ENCODE results near the gene PCNA. TPM values are rescaled to one million over a fixed set of nuclear protein-coding genes. Genes with fewer than 3 reads are reported as not detected.

The PCNA gene
- total and polyA plus RNA-seq, 7 experiments from 2014 or later = 21.6 to 392 (median 40.9) TPM

GRCh38 chr20:5159928-5160327 is 40.2 kb upstream of the PCNA start:
- Mint-ChIP-seq H3K4me1 (peaks cover 26 to 74% (median 64%) of the 10 kb centered on the region in 7 donors), H3K27ac (peak overlapping the region in 1 of 9 donors; percentile 32)
- H3K27ac ChIP-seq (ENCODE audit: low read depth, low read length) = no peak overlapping the region

DNA sequence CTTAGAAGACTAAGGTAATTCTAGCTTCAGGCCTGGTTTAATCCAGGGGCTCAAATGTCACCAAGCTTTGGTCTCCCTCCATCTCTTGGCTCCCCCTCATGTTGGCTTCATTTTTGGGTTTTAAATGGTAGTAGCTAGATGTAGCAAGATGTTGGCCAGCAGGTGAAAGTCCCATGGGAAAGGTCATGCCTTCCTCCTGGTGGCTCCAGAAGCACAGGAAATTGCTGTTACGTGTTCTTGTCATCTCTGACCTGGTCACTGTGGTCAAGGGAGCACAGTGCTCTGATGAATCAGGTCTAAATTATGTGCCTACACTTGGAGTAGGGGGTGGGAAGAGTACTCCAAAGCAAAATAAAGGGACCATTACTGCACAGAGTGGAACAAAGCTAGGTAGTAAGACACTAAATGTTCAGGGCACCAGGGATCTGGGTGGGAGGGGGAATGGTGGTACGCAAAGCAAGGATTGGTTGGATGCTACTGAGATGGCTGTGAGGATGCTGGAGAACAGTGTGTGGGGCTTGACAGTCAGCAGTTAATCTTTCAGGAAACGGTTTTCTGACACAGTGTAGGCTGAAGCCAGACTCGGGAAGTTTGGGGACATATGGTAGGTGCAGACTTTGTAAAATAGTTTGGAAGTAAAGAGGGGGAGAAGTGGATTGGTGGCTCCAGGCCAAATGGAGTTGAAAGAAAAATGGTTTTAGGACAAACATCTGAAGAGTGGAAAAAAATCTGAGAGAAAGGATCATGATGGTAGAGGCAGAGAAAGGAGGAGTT is 37.1 kb upstream of the PCNA start:
- H3K4me1 Mint-ChIP-seq = peaks cover 42 to 84% (median 70%) of the 10 kb centered on the region in 7 donors

More at GRCh38 chr20:5159928-5160327, 40.2 kb upstream of the PCNA start:
- intact Hi-C loops (cut with micrococcal nuclease) = no loop called here
- no peaks in the 10 kb centered on the region for H3K27me3 Mint-ChIP-seq
- no peak overlapping the region for H3K4me3 Mint-ChIP-seq
- no peak overlapping the region for H3K4me3 ChIP-seq (ENCODE audit: low read length)
- no peak for DNase-seq
- no peaks in the 10 kb centered on the region for H3K9me3 ChIP-seq (ENCODE audit: control insufficient read depth in 2 of 3, low read length in 3 of 3)
- peaks cover 3 to 20% of the 10 kb centered on the region in 2 donors for H3K4me1 ChIP-seq (ENCODE audit: control insufficient read depth in 2 of 2, insufficient read depth in 2 of 2, low read length in 2 of 2)
- ATAC-seq = no peak
- peaks cover 0 to 3% (median 0%) of the 10 kb centered on the region in 11 donors for H3K9me3 Mint-ChIP-seq
- no peaks in the 10 kb centered on the region for H3K36me3 ChIP-seq (ENCODE audit: control insufficient read depth in 2 of 3, insufficient read depth in 3 of 3, low read length in 3 of 3)
- ChIA-PET CTCF (no interaction called here), POLR2A (no interaction called here)
- H3K36me3 Mint-ChIP-seq = peaks cover 0 to 19% (median 8%) of the 10 kb centered on the region in 5 donors
- H3K27me3 ChIP-seq (ENCODE audit: control insufficient read depth in 2 of 2, insufficient read depth in 2 of 2, low read length in 2 of 2) = no peaks in the 10 kb centered on the region

DNA sequence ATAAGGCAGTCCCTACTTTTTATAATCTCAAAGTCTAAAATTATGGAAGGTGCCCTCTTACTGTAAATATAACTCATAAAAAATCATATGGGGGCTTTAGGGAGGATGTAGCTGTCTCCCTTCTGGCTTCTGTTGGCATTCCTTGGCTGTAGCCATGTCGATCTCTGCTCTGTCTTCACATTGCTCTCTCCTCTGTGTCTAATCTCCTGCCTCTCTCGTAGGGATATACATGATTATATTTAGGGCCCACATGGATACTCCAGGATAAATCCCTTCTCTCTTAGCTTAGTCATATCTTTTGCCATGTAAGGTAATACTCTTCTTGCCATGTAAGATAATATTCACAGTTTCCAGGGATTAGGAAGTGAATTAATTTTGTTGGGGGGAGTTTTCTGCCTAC is 35.6 kb upstream of the PCNA start:
- H3K36me3 ChIP-seq (ENCODE audit: control insufficient read depth in 2 of 3, insufficient read depth in 3 of 3, low read length in 3 of 3) = no peaks in the 10 kb centered on the region
- Mint-ChIP-seq H3K27ac (peak overlapping the region in 2 of 9 donors; percentile 1 to 60), H3K4me3 (peak overlapping the region in 1 of 10 donors; percentile 1), H3K4me1 (peaks cover 41 to 78% (median 63%) of the 10 kb centered on the region in 7 donors), H3K9me3 (peaks cover 0 to 3% (median 0%) of the 10 kb centered on the region in 11 donors), H3K36me3 (peaks cover 0 to 27% (median 11%) of the 10 kb centered on the region in 5 donors), H3K27me3 (no peaks in the 10 kb centered on the region)
- CTCF ChIA-PET = no interaction called here
- H3K9me3 ChIP-seq (ENCODE audit: control insufficient read depth in 2 of 3, low read length in 3 of 3) = no peaks in the 10 kb centered on the region
- H3K27me3 ChIP-seq (ENCODE audit: control insufficient read depth in 2 of 2, insufficient read depth in 2 of 2, low read length in 2 of 2) = no peaks in the 10 kb centered on the region
- ATAC-seq (no peak), DNase-seq (no peak)
- POLR2A ChIA-PET = interaction anchor here (1.0 kb wide), 1 partner anchor 11 kb away, joined by 3 read pairs; no protein-coding TSS in a partner anchor
- intact Hi-C loops (cut with micrococcal nuclease) = no loop called here
- H3K27ac ChIP-seq (ENCODE audit: low read depth, low read length) = no peak overlapping the region
- peaks cover 7 to 20% of the 10 kb centered on the region in 2 donors for H3K4me1 ChIP-seq (ENCODE audit: control insufficient read depth in 2 of 2, insufficient read depth in 2 of 2, low read length in 2 of 2)
- H3K4me3 ChIP-seq (ENCODE audit: low read length) = no peak overlapping the region

More for the DNA sequence above, 37.1 kb upstream of the PCNA start:
- Histone ChIP-seq H3K4me3 (ENCODE audit: low read length) (no peak overlapping the region), H3K27me3 (ENCODE audit: control insufficient read depth in 2 of 2, insufficient read depth in 2 of 2, low read length in 2 of 2) (no peaks in the 10 kb centered on the region), H3K9me3 (ENCODE audit: control insufficient read depth in 2 of 3, low read length in 3 of 3) (no peaks in the 10 kb centered on the region), H3K27ac (ENCODE audit: low read depth, low read length) (no peak overlapping the region), H3K4me1 (ENCODE audit: control insufficient read depth in 2 of 2, insufficient read depth in 2 of 2, low read length in 2 of 2) (peaks cover 7 to 20% of the 10 kb centered on the region in 2 donors), H3K36me3 (ENCODE audit: control insufficient read depth in 2 of 3, insufficient read depth in 3 of 3, low read length in 3 of 3) (no peaks in the 10 kb centered on the region)
- DNase-seq (no peak), ATAC-seq (no peak)
- POLR2A ChIA-PET = no interaction called here
- intact Hi-C loops (cut with micrococcal nuclease) = no loop called here
- Mint-ChIP-seq H3K36me3 (peaks cover 0 to 26% (median 13%) of the 10 kb centered on the region in 5 donors), H3K9me3 (peaks cover 0 to 3% (median 0%) of the 10 kb centered on the region in 11 donors), H3K27ac (peak overlapping the region in 5 of 9 donors; percentile 0 to 78 (median 52)), H3K4me3 (peak overlapping the region in 3 of 10 donors; percentile 12 to 45 (median 20)), H3K27me3 (no peaks in the 10 kb centered on the region)
- CTCF ChIA-PET = no interaction called here

DNA sequence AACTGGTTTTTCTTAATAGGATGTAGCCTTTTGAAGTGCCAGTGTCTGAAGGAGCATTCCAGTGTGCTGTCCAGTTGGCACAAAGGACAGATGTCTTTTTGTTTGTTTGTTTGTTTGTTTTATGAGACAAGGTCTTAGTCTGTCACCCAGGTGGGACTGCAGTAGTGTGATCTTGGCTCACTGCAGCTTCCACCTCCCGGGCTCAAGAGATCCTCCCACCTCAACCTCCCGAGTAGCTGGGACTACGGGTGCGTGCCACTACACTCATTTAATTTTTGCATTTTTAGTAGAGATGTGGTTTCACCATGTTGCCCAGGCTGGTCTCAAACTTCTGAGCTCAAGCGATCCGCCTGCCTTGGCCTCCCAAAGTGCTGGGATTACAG is 34.8 kb upstream of the PCNA start:
- H3K4me1 Mint-ChIP-seq = peaks cover 41 to 80% (median 67%) of the 10 kb centered on the region in 7 donors
- Histone ChIP-seq H3K9me3 (ENCODE audit: control insufficient read depth in 2 of 3, low read length in 3 of 3) (no peaks in the 10 kb centered on the region), H3K36me3 (ENCODE audit: control insufficient read depth in 2 of 3, insufficient read depth in 3 of 3, low read length in 3 of 3) (no peaks in the 10 kb centered on the region), H3K4me1 (ENCODE audit: control insufficient read depth in 2 of 2, insufficient read depth in 2 of 2, low read length in 2 of 2) (peaks cover 7 to 20% of the 10 kb centered on the region in 2 donors), H3K27ac (ENCODE audit: low read depth, low read length) (no peak overlapping the region), H3K27me3 (ENCODE audit: control insufficient read depth in 2 of 2, insufficient read depth in 2 of 2, low read length in 2 of 2) (no peaks in the 10 kb centered on the region), H3K4me3 (ENCODE audit: low read length) (no peak overlapping the region)
- H3K27me3 Mint-ChIP-seq = no peaks in the 10 kb centered on the region
- peak overlapping the region in 2 of 10 donors; percentile 2 to 35 for H3K4me3 Mint-ChIP-seq
- ChIA-PET POLR2A (interaction anchor here (0.6 to 1.0 kb wide), 2 partner anchors 10 to 493 kb away, joined by 3 to 5 read pairs; no protein-coding TSS in a partner anchor), CTCF (no interaction called here)
- peaks cover 0 to 3% (median 0%) of the 10 kb centered on the region in 11 donors for H3K9me3 Mint-ChIP-seq
- ATAC-seq (no peak), DNase-seq (no peak)
- no peak overlapping the region for H3K27ac Mint-ChIP-seq
- intact Hi-C loops (cut with micrococcal nuclease) = no loop called here
- H3K36me3 Mint-ChIP-seq = peaks cover 0 to 27% (median 11%) of the 10 kb centered on the region in 5 donors

DNA sequence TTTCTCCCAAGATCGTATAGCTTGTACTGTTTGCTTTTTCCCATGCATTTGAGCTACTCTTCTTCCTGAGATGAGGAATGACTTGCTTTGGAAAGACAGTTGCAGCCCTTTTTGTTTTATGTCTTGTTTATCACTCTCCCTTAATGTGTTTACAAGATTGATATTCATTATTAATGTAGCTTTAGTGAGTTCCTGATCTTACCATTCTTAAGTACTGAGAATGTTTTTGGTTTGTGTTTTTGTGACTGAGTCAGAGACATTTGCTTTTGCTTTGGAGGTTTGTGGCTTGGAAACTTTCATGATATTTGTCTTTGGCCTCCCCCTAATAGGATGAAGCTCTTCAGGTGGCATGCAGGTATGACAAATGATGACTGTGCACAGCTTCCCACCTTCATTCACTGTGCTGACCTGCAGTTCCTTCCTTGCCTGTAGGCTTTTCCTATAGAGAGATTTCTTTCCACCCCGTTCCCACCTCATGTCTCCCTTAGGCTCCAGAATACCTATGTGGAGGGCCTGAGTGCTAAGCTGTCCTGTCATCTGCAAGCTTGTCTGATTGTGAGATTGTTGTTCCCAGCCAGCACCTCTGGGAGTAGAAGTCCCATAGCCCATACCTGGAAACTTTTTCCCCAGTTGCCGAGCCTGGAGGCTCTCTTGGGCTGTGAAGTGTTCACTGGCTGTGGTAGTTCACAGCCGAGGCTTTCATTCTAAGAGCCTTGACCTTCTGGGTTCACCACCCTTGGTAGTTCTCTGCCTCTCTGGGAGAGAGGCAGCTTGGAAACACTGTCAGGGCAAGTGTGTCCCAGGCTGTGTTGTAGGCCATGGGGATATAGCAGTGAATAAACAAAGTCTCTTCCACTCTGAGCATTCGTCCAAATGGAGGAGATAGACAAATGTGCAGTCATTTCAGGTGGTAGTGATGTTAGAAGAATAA is 34.1 kb upstream of the PCNA start:
- intact Hi-C loops (cut with micrococcal nuclease) = no loop called here
- no peak overlapping the region for H3K27ac ChIP-seq (ENCODE audit: low read depth, low read length)
- peaks cover 0 to 3% (median 0%) of the 10 kb centered on the region in 11 donors for H3K9me3 Mint-ChIP-seq
- DNase-seq = no peak
- no peaks in the 10 kb centered on the region for H3K9me3 ChIP-seq (ENCODE audit: control insufficient read depth in 2 of 3, low read length in 3 of 3)
- no peak for ATAC-seq
- no peaks in the 10 kb centered on the region for H3K27me3 ChIP-seq (ENCODE audit: control insufficient read depth in 2 of 2, insufficient read depth in 2 of 2, low read length in 2 of 2)
- H3K4me1 ChIP-seq (ENCODE audit: control insufficient read depth in 2 of 2, insufficient read depth in 2 of 2, low read length in 2 of 2) = peaks cover 7 to 20% of the 10 kb centered on the region in 2 donors
- H3K4me3 Mint-ChIP-seq = peak overlapping the region in 2 of 10 donors; percentile 2 to 35
- no peak overlapping the region for H3K4me3 ChIP-seq (ENCODE audit: low read length)
- peaks cover 0 to 27% (median 11%) of the 10 kb centered on the region in 5 donors for H3K36me3 Mint-ChIP-seq
- no peaks in the 10 kb centered on the region for H3K36me3 ChIP-seq (ENCODE audit: control insufficient read depth in 2 of 3, insufficient read depth in 3 of 3, low read length in 3 of 3)
- H3K4me1 Mint-ChIP-seq = peaks cover 41 to 85% (median 72%) of the 10 kb centered on the region in 7 donors
- POLR2A ChIA-PET = interaction anchor here (0.6 kb wide), 1 partner anchor 493 kb away, joined by 5 read pairs; no protein-coding TSS in a partner anchor
- no peak overlapping the region for H3K27ac Mint-ChIP-seq
- H3K27me3 Mint-ChIP-seq = no peaks in the 10 kb centered on the region
- CTCF ChIA-PET = interaction anchor here (0.7 kb wide), 1 partner anchor 519 kb away, joined by 3 read pairs; no protein-coding TSS in a partner anchor

DNA sequence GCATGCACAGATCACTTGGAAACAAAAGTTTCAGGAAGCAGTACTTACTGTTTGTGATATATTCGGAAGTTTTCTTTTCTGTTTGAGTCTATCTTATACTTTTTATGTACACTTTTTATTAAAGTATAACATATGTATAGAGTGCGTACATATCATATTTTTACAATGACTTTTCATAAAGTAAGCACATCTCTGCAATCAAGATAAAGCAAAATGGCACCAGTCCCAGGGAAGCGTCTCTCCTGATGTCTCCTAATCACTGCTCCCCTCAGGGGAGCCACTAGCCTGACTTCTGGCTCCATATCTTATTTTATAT is 33.4 kb upstream of the PCNA start:
- Histone ChIP-seq H3K4me3 (ENCODE audit: low read length) (no peak overlapping the region), H3K9me3 (ENCODE audit: control insufficient read depth in 2 of 3, low read length in 3 of 3) (no peaks in the 10 kb centered on the region), H3K36me3 (ENCODE audit: control insufficient read depth in 2 of 3, insufficient read depth in 3 of 3, low read length in 3 of 3) (no peaks in the 10 kb centered on the region), H3K4me1 (ENCODE audit: control insufficient read depth in 2 of 2, insufficient read depth in 2 of 2, low read length in 2 of 2) (peaks cover 7 to 20% of the 10 kb centered on the region in 2 donors), H3K27ac (ENCODE audit: low read depth, low read length) (no peak overlapping the region), H3K27me3 (ENCODE audit: control insufficient read depth in 2 of 2, insufficient read depth in 2 of 2, low read length in 2 of 2) (no peaks in the 10 kb centered on the region)
- Mint-ChIP-seq H3K4me3 (peak overlapping the region in 1 of 10 donors; percentile 6), H3K27ac (no peak overlapping the region), H3K4me1 (peaks cover 42 to 87% (median 74%) of the 10 kb centered on the region in 7 donors), H3K27me3 (no peaks in the 10 kb centered on the region), H3K9me3 (peaks cover 0 to 3% (median 0%) of the 10 kb centered on the region in 11 donors), H3K36me3 (peaks cover 0 to 27% (median 11%) of the 10 kb centered on the region in 5 donors)
- intact Hi-C loops (cut with micrococcal nuclease) = no loop called here
- ATAC-seq (no peak), DNase-seq (no peak)
- POLR2A ChIA-PET = no interaction called here
- CTCF ChIA-PET = interaction anchor here (0.7 kb wide), 1 partner anchor 518 kb away, joined by 3 read pairs; no protein-coding TSS in a partner anchor

Data from naive thymus-derived CD4-positive, alpha-beta T cell (primary cell).